Mesenteric fat pad (tissue), 1 donor: ENCODE data around the gene PARVB. TPM values are rescaled to one million over a fixed set of nuclear protein-coding genes. Genes with fewer than 3 reads are reported as not detected.

ENCODE experiments used
- DNase-seq: peaks from one replicate; pipeline ENCODE4 v3.0.0-alpha.2; 2020; ENCODE audit warnings: low spot score
- long read RNA-seq: library from polyadenylated mRNA; unstranded; transcript quantifications from one replicate; pipeline ENCODE4 v2.0.0, GENCODE V29; 2020
- total RNA-seq: library from RNA; stranded (reverse); fragmentation: NEBNext Ultra II Directional; extraction: Animal tissue kit (Norgen Biotek cat#: 25700); gene quantifications from one replicate; pipeline ENCODE4 v1.2.1, GENCODE V29; 2021
- donor health status: DM: yes; HTN: yes; CAD: no.

Gene PARVB, protein sequence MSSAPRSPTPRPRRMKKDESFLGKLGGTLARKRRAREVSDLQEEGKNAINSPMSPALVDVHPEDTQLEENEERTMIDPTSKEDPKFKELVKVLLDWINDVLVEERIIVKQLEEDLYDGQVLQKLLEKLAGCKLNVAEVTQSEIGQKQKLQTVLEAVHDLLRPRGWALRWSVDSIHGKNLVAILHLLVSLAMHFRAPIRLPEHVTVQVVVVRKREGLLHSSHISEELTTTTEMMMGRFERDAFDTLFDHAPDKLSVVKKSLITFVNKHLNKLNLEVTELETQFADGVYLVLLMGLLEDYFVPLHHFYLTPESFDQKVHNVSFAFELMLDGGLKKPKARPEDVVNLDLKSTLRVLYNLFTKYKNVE
- total RNA-seq, result 76.2 TPM
- long read RNA-seq, full-length matches to known transcripts, result 25 of 48 reads
- long read RNA-seq, partial matches to known transcripts, result 4 of 48 reads
- long read RNA-seq, other reads (novel, unspliced or antisense), result 19 of 48 reads

DNA sequence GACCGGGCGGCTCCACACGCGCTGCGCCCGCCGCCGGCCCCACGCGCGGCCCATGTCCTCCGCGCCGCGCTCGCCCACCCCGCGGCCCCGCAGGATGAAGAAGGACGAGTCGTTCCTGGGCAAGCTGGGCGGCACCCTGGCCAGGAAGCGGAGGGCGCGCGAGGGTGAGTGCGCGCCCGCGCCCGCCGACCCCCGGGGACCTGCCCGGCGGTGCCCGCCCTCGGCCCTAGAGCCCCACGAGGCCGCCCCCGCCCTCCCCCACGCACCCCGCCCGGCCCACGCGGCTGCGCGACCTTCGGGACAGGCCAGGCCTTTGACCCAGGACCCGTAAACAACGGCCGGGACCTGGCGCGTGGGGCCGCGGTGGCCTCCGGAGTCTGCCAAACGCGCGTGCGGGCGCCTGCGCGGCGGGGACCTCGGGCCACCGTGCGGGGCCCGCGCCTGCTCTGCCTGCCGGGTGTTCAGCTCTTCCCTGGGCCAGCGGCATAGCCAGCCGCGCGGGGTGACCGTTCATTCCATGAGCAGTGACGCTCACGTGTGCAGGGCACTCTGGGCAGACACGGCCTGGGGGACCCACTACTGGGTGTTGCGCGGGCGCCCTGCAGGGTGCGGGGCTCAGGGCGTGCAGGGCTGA lies at the start of gene PARVB:
Gene PARVB (plus strand): TSS at position 15 of the 634 bp plus-strand sequence. CDS start 38 bp downstream, at position 53.
- DNase-seq, result no peak

DNA sequence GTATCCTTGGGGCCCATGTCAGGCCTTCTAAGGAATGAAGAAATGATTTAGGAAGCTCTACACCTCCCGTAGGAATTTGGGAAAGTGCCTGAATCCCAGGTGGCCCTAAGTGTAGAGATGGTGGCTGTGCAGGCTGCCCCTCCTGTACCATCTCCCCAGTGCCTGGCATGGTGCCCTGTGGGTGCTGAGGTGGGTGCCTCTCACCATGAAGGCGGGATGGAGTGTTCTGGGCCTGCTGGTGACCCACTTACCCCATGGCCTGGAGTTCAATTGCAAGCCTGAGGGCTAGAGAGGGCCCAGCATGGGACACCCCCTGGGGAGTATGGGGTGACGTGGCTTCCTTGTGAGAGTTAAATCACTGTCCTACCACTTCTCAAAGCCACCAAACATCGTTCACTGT lies 49.1 kb upstream of the PARVB start:
- peak; percentile 43 for DNase-seq

DNA sequence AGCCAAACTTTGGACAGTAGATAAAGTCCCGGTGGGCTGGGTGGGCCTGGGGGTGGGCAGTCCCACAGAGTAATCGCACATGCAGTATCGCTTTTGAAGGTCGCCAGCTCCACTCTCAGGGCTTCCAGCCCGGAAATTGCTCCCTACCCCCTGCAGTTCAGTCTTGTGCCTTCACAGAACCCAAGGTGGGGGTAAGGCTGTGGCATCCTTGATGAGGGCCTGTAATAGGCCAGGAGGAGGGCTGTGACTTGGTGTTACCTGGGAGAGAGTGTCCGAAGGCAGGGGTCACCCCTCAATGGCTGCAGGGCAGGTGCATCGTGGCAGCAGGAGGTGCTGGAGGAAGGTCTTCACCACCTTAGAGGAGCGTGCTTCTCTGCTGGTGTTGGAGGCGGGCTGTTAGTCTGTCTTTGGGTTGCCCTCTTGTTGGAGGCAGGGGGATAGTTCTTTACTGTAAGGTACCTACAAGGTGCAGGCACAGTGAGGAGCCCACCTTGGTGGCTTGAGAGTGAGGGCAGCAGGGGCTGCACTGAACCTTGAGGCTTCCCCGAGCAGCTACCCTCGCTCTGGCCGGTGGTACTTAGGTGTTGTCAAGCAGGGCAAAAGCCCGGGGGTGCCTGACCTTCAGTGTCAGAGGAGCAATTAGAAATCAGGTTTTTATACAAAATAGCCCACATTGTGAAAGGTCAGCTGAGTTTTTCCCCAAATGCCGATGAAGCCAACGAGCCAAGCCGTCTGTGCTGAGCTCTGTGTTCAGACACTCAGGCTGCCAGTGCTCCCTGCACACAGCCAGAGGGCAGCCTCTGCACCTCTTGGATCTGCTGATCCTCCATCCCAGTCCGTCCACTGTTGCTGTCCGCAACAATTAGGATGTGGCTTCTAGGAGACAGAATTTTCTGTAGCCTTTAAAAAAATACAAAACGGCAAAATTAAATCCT lies 47.0 kb upstream of the PARVB start:
- DNase-seq, result peak; percentile 84

DNA sequence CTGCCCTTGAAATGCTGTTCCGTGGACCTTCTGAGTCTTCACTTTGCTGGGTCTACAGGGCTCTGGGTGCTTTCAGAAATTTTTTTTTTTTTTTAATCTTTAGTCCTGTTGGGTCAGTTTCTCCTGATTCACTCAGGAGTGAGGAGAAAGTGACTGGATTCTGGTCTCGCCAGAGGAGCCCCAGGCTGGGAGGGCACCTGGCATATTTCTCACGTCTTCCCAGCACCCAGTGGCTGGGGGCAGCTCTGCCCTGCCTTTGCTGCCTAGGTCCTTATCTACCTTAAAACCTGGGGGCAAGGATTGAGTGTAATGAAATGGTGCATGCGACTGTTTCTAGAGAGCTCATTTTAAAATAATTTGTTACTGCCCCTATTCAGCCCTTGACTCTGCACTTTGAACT lies 45.5 kb upstream of the PARVB start:
- DNase-seq, result peak; percentile 37

DNA sequence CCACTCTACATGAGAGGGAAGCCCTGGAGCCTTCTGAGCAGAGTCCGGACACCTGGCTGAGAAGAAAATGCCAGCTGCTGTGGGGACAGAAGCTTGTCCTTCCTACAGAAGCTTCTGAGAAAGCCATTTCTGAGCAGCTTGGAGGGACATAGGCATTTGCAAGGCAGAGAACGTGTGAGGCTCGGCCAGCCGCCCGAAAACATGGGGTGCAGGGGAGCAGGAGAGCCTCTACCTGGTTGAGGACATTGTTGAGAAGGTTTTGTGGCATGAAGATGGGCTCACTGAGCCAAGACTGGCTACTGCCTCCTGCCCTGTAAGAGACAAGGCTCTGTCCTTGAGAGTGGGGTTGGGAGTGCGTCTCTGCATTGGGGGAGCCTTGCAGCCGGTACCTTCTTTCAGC lies 43.5 kb upstream of the PARVB start:
- peak; percentile 57 for DNase-seq

DNA sequence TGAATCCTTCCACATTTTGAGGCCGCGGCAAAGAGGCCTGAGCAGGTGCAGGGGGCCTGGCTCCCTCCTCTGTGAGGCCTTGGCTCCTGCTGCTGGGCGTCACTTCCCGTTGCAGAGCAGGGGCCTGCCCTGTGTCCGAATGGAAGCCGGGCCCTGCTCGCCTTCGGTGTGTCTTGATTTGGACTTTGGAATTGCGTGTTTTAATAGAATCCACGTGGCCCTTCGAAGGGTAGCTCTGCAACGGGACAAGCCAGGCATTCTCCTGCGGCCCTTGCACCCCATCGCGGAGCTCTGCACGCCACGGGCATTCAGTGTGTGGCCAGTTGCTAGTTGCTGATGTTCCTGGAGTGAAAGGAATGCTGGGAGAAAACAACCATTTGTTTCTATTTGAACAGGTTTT lies 43.1 kb upstream of the PARVB start:
- peak; percentile 53 for DNase-seq

DNA sequence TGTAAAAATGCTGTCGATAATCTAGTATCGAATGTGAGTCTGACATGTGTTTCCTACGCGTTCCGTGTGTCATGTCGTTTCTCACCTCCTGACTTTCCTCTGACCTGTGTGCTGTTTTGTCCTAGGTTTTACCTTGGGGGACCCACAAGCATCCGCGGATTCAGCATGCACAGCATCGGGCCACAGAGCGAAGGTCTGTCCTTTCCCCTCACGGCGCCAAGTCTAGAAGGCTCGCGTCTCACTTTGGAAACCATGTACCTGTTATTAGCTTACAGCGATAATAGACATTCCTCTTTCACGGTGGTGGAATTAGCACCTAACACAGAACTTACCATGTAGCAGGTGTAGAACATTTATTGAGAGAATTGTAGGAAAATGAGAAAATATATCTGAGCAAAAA lies 40.3 kb upstream of the PARVB start:
- peak; percentile 41 for DNase-seq

DNA sequence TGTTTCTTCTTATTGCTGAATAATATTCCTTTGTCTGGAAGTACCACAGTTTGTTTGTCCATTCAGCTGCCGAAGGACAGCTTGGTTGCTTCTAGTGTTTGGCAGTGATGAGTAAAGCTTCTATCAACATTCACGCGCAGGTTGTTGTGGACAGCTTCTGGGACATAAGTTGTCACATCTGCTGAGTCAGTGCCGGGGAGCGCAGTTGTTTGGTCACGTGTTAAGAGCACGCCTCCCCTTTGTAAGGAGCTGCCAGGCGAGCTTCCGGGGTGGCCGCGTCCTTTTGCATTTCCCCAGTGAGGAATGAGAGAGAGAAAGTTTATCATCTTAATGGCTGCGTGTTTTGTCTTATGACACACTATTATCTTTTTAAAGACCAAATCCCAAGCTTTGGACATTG lies 38.6 kb upstream of the PARVB start:
- peak; percentile 55 for DNase-seq

DNA sequence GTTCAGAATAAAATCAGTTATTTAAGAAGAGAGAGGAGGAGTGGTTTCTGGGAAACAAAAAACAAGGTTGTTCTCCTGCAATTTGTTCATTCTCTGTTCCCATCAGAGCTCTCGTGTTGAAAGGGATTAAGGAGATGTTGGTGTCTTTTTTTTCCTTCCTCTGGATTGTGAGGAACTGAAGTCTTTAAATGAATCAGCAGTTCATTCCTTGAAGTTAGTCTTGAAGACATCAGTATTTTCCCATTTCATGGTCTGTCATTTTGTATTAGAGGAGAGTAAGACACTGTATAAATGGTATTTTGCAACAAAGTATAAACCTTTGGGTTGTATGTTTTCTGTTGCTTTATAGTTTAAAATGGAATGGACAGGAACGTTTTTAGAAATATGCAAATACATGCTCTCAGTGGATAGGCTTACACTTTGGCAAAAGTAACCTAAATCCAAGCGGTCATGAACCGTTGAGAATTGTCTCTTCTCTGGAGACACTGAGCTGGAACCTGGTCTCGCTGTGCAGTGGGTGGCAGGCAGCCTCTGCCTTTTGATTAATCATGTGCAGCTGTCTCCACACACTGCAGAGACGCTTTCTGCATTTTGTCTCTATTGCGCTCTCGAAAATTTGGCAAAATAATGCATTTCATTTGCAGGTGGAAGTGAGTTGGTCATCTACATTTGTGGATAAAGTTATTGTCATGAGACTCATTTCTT lies 35.8 kb upstream of the PARVB start:
- DNase-seq, result peak; percentile 16

DNA sequence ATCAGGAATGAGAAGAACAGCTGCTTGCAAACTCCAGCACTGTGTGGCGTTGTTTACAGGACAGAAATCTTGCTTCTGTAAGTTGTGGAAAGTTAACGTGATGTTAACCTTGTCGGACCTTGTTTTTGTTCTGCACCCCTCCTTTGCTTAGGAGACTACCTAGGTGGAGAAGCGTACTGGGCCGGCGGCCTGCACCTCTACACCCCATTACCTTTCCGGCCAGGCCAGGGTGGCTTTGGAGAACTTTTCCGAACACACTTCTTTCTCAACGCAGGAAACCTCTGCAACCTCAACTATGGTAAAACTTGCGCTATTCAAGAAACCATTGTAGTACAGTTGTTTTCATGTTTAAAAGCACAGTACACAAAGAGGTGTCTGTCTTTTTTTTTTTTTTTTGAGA lies 35.1 kb upstream of the PARVB start:
- peak; percentile 49 for DNase-seq

DNA sequence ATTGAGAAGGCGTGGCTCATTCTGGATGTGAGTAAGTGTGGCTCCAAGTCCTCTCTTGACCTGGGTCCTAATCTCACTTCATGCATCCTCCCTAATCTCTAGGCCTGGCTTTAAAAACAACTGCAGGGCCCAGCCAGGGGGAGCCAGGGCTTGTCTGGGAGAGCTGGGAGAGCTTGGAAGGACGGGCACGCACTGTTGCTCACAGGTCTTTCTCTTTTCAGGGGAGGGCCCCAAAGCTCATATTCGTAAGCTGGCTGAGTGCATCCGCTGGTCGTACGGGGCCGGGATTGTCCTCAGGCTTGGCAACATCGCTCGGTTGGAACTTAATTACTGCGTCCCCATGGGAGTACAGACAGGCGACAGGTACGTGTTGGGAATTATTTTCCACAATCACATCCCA lies 34.1 kb upstream of the PARVB start:
- peak; percentile 80 for DNase-seq

DNA sequence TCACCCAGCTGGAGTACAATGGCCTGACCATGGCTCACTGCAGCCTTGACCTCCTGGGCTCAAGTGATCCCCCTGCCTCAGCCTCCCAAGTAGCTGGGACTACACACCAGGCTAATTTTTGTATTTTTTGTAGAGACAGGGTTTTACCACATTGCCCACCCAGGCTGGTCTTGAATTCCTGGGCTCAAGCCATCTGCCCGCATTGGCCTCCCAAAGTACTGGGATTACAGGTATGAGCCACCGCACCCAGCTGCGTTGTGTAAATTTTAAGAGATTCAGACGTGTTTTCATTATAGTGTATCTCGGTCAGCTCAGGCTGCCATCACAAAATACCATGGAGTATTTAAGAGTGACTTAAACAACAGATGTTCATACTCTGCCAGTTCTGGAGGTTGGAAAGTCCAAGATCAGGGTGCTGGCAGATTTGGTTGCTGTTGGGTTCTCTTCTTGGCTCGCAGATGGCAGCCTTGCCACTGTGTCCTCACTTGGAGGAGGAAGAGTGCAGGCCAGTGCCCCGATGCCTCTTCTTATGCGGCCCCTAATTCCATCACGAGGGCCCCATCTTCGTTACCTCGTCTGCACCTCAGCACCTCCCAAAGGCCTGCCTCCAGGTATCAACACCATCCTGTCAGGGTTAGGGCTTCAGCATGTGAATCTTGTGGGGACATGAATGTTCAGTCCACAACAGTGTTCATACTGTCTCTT lies 32.6 kb upstream of the PARVB start:
- DNase-seq, result peak; percentile 62

DNA sequence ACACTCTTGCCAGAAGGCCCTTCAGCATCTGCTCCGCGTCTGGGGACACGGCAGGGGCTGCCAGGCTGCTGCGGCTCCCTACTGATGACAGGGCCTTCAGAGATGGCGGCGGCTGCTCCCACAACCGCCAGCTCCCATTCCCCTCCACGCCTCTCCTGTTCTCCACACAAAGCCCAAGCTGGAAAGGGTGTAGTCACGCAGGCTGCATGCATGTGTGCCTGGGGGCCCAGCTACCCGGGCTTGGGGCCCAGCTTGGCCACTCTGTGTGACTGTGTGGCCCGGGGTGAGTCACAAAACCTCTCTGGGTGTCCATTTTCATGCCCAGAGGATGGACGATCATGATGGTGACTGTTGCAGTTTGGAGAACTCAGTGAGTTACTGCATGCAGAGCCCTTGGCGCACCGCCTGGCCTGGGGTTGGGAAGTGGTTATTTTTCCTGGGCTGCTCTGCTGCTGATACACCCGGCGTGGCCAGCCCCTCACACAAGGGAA lies 31.7 kb upstream of the PARVB start:
- peak; percentile 88 for DNase-seq

DNA sequence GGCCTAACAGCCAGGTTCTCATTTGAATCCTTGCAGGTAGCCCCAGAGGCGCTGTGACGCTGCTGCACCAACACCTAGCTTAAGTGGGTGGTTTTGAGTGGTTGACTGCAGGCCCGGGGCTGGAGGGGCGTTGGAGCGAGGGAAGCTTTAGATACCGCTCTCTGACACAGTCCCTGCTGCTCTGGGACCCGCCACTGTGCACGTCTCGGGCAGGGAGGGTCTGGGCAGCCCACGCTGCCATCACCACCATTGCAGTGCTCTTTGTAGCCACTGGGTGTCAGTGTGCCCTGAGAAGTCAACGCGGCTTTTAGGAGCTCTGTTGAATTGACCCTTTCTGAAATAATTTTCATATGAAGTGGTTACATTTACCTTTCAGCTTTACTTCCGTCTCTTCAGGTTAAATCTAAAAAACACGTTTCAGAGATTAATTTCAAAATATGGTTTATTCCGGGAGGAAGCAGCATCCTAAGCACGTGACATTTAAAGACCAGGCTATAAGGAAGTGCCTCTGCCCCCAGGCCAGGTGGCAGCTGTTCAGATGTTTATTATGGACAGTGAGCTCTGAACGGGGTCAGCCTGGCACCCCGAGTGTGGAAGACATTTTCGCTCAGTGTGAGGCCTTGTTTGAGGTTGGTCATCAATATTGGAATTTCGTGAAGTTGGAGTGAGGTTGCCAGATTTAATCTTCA lies 30.9 kb upstream of the PARVB start:
- DNase-seq, result peak; percentile 59

DNA sequence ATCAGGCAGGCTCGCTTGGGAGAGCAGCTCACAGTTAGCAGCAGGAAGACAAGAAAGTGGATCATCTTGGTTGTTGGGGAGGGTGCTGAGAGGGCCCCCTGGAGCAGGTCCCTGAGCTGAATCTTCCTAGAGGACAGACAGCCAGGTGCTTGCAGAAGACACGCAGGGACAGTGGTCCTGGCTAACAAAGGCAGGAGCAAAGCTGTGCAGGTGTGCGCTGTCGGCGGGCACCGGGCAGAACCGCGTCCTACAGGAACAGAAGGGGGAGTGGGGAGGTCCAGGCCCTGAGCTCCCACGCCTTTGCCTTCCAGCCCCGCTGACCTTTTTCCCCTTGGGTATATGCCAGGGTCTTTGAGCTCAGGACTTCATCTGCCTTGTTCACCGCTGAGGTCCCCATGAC lies 30.1 kb upstream of the PARVB start:
- DNase-seq, result peak; percentile 72

DNA sequence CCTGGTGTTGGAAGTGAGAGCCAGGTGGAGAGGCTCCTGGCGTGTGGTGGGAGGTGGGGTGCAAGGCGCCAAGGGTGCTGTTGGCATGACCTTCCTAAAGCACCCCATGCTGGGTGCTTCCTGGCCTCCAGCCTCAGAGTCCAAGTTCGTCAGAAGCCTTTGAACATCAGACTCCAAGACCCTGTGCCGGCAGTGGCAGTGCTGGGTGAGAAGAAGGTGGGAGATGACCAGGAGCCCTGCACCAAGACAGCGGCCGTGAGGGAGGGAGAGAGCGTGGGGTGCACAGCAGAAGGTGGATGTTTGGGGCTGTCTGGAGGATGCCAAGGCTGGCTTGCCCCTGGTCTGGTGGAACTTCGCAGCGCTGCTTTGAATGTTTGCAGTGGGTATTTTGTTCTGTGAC lies 29.7 kb upstream of the PARVB start:
- DNase-seq, result peak; percentile 55

DNA sequence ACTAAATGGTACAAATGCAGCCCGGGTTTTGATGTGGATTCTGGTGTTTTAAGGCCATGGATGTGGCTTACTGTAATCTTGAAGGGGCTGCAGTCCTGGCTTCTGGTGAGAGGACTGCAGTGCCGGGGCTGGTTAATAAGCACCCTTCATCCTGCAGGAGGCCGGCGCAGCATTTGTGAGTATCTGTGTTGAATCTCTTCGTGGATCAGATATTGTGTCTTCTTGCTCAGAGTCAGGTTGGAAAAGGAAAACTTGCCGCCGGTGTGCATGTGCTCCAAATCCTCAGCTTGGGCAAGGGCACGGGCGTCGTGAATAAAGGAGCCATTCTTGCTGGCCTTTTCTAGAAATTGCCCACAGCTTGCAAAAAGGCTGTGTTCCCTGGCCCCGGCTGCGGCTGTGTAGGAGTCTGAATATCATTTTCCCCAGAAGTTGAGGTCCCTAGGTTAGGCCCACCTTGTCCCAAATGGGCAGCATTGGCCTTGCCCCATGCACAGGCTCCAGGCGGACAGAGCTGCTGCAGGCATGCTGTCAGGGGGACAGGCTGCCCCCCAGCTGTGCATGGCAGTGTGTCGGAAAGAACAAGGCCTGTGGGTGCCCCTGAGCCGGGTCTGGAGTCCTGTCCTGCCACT lies 28.9 kb upstream of the PARVB start:
- DNase-seq, result peak; percentile 86

DNA sequence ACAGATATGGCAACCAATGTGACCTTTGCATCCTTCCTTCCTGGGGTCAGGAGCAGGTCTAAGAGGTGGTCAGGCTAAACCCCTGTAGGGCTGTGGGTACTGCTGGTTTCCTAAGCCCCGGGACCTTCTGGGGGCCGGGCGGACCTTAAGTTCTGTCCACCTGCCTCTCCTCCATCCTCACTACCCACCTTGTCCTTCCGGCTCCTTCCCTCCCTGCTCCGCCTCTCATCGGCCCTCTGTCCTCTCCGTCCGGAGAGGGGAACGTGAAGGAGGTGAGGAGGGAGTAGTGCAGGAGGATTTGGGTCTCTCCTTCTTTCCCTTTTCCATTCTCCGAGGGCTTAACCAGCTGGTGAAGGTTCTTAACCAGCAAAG lies 28.3 kb upstream of the PARVB start:
- no peak for DNase-seq
